ENCODE results near the gene SPNS2.
A peak's percentile ranks its signal among the peaks of the same experiment; 100 is the strongest.

DNA sequence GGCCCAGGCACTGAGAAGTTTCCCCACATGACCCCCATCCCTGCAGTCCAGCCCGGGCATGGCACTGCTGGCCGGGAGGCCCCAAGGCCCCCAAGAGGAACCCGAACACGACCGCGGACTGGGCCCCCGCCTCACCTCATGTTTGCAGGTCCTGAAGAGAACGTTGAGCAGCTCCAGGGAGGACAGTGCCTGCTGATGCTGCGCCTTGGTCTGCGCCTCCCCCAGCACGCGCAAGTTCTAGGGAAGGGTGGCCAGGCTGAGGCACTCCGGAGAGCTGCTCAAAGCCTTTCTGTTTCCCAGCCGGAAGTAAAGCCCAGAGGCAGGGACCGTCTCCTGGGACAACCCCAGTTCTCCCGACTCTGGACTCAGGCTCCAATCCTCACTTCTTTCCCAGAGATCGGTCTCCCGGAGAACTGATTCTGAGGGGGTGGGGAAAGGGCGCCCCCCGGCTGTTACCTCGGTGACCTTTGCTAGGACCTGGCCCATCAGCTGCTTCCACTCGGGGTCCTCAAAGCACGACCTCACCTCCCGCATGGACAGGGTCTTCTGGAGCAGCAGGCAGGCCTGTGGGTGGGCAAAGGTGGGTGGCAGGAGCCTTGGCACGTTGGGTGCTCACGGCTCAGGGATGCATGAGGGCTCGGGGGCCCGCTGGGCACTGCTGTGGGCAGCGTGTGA is 42.8 kb downstream of the SPNS2 start:
- TF ChIP-seq, protein P1, sequence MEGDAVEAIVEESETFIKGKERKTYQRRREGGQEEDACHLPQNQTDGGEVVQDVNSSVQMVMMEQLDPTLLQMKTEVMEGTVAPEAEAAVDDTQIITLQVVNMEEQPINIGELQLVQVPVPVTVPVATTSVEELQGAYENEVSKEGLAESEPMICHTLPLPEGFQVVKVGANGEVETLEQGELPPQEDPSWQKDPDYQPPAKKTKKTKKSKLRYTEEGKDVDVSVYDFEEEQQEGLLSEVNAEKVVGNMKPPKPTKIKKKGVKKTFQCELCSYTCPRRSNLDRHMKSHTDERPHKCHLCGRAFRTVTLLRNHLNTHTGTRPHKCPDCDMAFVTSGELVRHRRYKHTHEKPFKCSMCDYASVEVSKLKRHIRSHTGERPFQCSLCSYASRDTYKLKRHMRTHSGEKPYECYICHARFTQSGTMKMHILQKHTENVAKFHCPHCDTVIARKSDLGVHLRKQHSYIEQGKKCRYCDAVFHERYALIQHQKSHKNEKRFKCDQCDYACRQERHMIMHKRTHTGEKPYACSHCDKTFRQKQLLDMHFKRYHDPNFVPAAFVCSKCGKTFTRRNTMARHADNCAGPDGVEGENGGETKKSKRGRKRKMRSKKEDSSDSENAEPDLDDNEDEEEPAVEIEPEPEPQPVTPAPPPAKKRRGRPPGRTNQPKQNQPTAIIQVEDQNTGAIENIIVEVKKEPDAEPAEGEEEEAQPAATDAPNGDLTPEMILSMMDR (IDR thresholded peaks at IDR 0.05), result peak in 1 of 6 experiments; percentile 18
- TF ChIP-seq EP300 (IDR thresholded peaks at IDR 0.05), result no peak
- TF ChIP-seq POLR2A (IDR thresholded peaks at IDR 0.05), result no peak
- no peak for TF ChIP-seq POLR2AphosphoS5 (IDR thresholded peaks at IDR 0.05)

Measured in upper lobe of left lung (tissue), 4 donors.